Measurements from ENCODE around the gene BASP1.
"Not testable (repeated sequence)": the region's sequence is repeated elsewhere in the genome, so short reads cannot be mapped to it uniquely, and the experiment has no call there.

Gene BASP1

DNA sequence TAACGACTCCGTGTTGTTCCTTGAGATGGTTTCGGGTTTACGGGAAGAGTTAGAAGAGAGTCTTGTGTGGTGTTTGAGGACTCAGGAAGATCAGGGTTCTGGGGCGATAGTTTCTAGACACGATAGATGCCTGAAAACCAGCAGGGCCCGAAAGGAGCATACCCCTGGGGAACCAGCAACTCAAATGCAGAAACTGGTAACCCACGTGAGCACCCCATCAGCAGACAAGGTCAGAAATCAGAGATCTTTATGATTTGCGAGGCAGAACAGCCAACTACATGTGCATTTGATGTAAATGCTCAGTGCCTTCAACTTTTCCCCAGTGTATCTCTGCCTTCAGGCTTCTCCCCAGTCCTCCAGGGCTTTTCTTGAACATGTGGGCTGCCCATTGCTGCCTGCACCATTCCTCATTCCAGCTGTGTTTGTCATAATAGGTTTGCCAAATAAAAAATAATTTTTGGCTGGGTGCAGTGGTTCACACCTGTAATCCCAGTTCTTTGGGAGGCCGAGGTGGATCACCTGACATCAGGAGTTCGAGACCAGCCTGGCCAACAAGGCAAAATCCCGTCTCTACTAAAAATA is 75.1 kb downstream of the BASP1 start:
- no peak for DNase-seq

GRCh38 chr5:17294639-17295311 is 77.3 kb downstream of the BASP1 start:
- no peak for DNase-seq

DNA sequence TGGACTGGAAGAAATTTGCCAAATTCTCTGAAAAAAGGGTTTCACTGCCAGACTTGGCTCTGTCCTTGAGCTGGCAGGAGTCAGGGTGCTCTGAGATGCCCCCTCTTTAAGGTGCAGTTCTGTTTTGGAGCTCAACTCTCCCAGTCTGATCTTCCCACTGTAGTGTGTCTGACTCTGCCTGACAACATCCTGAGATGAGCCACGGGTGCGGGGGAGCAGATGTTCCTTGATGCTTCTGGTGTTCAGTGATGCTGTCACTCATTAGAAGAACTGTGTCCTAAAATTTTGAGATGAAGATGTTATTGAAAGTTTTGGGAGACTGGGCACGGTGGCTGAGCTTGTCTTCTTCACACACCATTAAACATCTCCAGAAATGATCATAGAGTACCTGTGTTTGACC is 78.2 kb downstream of the BASP1 start:
- no peak for DNase-seq

- no peak for DNase-seq
These were observed 84.7 kb downstream of the BASP1 start for GRCh38 chr5:17302106-17302505.

DNA sequence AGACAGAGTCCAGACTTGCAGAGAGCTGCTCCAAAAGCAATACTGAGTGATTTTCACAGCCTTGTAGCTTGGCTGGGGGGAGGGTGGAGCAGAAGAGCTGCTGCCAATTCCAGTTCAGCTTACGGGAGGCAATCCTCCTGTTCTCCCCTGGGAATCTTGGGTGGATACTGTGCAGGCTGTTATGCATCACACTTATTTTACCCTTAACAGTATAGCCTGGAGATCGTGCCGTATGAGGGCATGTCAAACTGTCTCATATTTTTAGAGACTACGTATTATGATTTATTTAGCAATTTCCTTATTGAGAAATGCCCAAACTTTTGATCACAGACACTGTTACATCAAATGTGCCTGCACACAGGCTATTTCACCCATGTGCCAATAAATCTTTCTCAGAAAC is 85.2 kb downstream of the BASP1 start:
- DNase-seq = no peak

- DNase-seq = no peak
These were observed 86.9 kb downstream of the BASP1 start for GRCh38 chr5:17304282-17304681.

DNA sequence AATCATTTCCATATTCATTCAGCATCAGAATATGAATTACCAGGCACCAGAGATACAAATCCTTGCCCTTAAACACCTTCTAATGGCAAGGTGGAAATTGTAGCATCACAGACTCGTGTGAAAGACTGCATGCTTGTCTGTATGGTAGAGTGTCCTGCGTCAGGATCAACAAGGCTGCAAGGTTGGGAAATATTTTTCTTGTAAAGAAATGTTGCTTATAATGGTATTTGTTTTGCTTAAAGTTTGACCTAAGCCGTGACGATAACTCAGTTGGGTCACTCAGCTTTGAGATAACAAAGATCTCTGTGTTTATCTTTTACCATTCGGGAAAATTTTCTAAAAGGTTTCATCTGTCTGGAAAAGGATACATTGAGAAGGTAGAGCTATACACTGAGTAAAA is 87.6 kb downstream of the BASP1 start:
- DNase-seq = no peak

GRCh38 chr5:17305964-17306725 is 88.7 kb downstream of the BASP1 start:
- no peak for DNase-seq

- DNase-seq = no peak
These were observed 89.3 kb downstream of the BASP1 start for GRCh38 chr5:17306726-17307091.

GRCh38 chr5:17307440-17307839 is 90.0 kb downstream of the BASP1 start:
- DNase-seq = not testable (repeated sequence)

DNA sequence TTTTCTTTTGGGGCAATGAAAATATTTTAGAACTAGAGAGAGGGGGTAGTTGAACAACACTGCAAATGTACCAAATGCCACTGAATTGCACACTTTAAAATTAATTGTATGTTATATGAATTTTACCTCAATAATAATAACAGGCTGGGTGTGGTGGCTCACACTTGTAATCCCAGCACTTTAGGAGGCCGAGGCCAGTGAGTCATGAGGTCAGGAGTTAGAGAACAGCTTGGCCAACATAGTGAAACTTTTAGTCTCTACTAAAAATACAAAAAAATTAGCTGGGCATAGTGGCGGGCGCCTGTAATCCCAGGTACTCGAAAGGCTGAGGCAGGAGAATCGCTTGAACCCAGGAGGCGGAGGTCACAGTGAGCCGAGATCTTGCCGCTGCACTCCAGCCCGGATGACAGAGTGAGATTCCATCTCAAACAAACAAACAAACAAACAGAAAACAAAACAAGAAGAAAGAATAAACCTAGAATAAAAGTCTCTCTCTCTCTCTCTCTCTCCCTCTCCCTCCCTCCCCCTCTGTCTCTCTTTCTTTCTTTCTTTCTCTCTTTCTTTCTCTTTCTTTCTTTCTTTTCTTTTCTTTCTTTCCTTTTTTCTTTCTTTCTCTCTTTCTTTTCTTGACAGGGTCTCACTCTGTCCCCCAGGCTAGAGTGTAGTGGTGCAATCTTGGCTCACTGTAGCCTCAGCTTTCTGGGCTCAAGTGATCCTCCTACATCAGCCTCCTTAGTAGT is 91.1 kb downstream of the BASP1 start:
- DNase-seq = no peak

DNA sequence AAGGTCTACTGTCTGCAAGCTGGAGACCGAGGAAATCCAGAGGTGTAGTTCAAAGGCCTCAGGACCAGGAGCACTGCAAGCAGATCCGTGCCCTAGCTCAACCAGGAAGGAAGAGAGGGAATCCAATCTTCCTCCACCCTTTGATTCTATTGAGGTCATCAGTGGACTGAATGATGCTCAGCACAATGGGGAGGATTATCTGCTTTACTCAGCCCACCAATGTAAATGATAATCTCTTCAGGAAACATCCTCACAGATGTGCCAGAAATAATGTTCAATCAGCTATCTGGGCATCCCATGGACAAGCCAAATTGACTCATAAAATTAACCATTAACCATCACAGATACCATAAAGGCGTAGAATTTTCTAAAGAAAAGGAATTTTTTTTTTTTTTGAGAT is 92.0 kb downstream of the BASP1 start:
- DNase-seq = no peak

GRCh38 chr5:17310502-17310901 is 93.1 kb downstream of the BASP1 start:
- not testable (repeated sequence) for DNase-seq

DNA sequence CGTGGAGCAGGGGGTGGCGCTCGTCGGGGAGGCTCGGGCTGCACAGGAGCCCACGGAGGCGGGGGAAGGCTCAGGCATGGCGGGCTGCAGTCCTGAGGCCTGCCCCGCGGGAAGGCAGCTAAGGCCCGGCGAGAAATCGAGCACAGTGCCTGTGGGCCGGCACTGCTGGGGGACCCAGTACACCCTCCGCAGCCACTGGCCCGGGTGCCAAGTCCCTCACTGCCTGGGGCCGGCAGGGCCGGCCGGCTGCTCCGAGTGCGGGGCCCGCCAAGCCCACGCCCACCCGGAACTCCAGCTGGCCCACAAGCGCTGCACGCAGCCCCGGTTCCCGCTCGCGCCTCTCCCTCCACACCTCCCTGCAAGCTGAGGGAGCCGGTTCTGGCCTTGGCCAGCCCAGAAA is 94.4 kb downstream of the BASP1 start:
- not testable (repeated sequence) for DNase-seq

DNA sequence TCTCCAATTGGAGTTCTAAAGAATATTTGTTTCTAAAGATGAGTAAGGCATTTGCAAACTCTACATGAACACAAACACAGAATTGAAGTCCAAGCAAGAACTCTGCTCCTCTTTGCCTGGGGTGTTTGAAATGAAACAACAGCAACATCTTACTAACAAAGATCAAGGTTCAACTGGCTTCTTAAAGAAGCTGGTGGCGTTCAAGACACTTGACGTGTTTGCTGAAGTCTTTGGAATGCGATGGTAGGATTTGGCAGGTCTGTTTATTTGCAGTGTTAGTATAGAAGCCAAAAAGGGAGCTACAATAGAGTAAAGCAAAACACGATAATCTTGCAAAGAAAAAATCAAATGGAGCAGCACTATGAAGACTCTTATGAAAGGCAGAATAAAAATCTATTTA is 94.9 kb downstream of the BASP1 start:
- DNase-seq = no peak

DNA sequence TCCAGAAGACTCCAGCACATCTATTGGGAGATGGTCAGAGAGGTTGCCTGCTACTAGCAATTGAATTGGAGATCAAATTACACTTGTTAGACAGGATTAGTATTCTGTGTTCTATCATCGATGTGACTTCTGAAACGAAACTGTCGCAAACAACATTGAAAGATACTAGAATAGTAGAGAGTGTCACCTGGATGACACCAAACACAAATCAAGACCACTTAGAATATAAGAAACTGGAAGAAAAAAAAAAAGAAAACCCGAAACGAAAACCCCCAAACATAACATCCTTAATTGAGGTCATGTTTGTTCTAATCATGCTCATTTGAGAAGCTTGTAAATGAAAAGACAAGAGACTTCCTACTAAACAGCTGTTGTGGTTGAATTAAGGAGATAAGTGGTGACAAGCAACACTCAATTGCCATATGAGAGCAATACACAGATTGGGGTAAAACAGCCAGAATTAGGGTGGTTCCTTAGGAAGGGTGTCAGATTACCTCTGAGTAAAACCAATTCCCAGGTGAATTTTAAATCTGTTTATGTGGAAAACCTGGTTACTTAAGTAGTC is 97.6 kb downstream of the BASP1 start:
- DNase-seq = no peak

DNA sequence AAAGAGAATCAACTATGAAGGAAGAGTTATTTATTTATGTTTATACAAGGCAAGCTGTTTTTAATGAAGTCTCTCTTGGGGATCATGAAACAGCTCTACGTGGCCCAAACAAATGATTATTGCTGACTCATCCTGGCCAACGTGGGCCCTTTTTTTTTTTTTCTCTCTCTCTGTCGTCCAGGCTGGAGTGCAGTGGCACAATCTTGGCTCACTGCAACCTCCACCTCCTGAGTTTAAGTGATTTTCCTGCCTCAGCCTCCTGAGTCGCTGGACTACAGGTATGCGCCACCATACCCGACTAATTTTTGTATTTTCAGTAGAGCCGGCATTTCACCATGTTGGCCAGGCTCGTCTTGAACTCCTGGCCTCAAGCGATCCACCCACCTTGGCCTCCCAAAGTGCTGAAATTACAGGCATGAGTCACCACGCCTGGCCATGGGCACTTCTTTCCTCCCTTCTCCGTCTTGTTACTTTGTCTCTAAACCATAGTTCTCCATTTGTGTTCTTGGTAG is 98.3 kb downstream of the BASP1 start:
- no peak for DNase-seq

DNA sequence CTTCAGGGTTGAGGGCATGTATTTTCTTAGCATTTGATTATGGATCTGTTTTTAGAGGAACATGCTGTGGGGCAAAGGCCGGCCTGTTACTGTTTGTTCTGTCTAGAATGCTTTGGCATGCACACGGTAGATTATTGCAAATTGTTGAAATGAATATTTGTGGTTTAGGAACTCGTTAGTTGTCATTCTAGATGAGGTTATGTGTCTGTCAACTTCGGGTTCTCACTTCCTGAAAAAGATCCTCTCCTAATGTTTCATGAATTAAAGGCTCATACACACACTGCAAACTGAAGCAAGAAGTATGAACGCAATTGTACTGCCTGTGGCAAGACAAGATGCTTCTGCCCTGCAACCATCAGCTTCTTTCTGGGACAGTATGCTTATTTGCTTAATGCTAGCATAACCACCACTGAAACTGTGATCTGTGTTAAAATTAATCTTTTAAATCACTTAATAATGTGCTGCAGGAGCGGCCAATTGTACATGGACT is 99.6 kb downstream of the BASP1 start:
- DNase-seq = no peak

- no peak for DNase-seq
These were observed 100.0 kb downstream of the BASP1 start for GRCh38 chr5:17317473-17317872.

- not testable (repeated sequence) for DNase-seq
These were observed 101.7 kb downstream of the BASP1 start for GRCh38 chr5:17319095-17319494.

- no peak for DNase-seq
These were observed 108.6 kb downstream of the BASP1 start for GRCh38 chr5:17325770-17326599.

Measured in stimulated activated CD4-positive, alpha-beta T cell treated with anti-CD3 and anti-CD28 coated beads, Interleukin-15, amount 100 ng/mL, for 24 hours (primary cell).